Panc1 (cell line): ENCODE results near the gene TRIM4. TPM values are rescaled to one million over a fixed set of nuclear protein-coding genes. Genes with fewer than 3 reads are reported as not detected.

Experiments used
- ATAC-seq: fragments of 200-7000 bp; cut with Tn5 transposase; 2 replicates; pipeline ENCODE4 v1.9.1; 2020; ENCODE audit warnings: mild to moderate bottlenecking, moderate library complexity
- BruUV-seq: library from RNA; stranded (reverse); fragments of 400-500 nt; replicated peaks from 2 replicates; lab custom pipeline; 2021; lab: Mats Ljungman, UMichigan
- CTCF ChIA-PET: fragments of 300-600 bp; sonication (Branson Sonifier 250); formaldehyde crosslinking; loops from one replicate; lab custom pipeline; 2022; ENCODE audit warnings: antibody characterized with exemption; lab: Charles Lee
- POLR2A ChIA-PET: fragments of 300-600 bp; sonication (Branson Sonifier 250); formaldehyde crosslinking; loops from one replicate; lab custom pipeline; 2022; ENCODE audit warnings: antibody characterized with exemption; lab: Charles Lee
- DNase-seq: peaks from one replicate; pipeline ENCODE4 v3.0.0-alpha.2; 2010; ENCODE audit warnings: low read depth, low spot score
- H3K27ac ChIP-seq: 2 replicates; pipeline ENCODE4 v1.5.1; 2011; ENCODE audit warnings: mild to moderate bottlenecking, low read length, inconsistent platforms
- H3K27me3 ChIP-seq: fragments of 200-500 bp; sonication (Bioruptor generic); 2 replicates; pipeline ENCODE4 v1.6.0; 2014; ENCODE audit warnings: low read length, inconsistent platforms; ENCODE audit not compliant: control insufficient read depth, insufficient read depth
- H3K36me3 ChIP-seq: fragments of 200-500 bp; sonication (Bioruptor generic); 2 replicates; pipeline ENCODE4 v1.5.1; 2014; ENCODE audit warnings: inconsistent platforms, mild to moderate bottlenecking, low read length, moderate library complexity; ENCODE audit not compliant: control insufficient read depth, insufficient read depth
- H3K4me1 ChIP-seq: 2 replicates; pipeline ENCODE4 v1.5.1; 2011; ENCODE audit warnings: inconsistent platforms, mild to moderate bottlenecking, low read length, moderate library complexity; ENCODE audit not compliant: control insufficient read depth, insufficient read depth
- H3K4me3 ChIP-seq, 2 experiments: 2 replicates each; pipeline ENCODE4 v1.5.1; 2011 to 2012; ENCODE audit warnings: low read depth in 2 of 2, low read length in 2 of 2, mild to moderate bottlenecking in 2 of 2, inconsistent platforms in 1 of 2, moderate library complexity in 1 of 2
- H3K9me3 ChIP-seq: fragments of 200-500 bp; sonication (Bioruptor generic); 2 replicates; pipeline ENCODE4 v1.5.1; 2014; ENCODE audit warnings: low read depth, mild to moderate bottlenecking, inconsistent platforms, low read length, moderate library complexity; ENCODE audit not compliant: control insufficient read depth, insufficient read depth
- POLR2AphosphoS5 ChIP-seq: IDR thresholded peaks from 2 replicates; pipeline ENCODE4 v1.6.1; 2012; ENCODE audit warnings: mild to moderate bottlenecking, low read depth, low read length, moderate library complexity
- SIN3A ChIP-seq: IDR thresholded peaks from 2 replicates; pipeline ENCODE4 v1.6.1; 2012; ENCODE audit warnings: low read depth, mild to moderate bottlenecking, low read length, moderate library complexity, borderline replicate concordance; ENCODE audit not compliant: insufficient read depth
- TCF7L2 ChIP-seq: IDR thresholded peaks from 2 replicates; pipeline ENCODE4 v1.6.1; 2011; ENCODE audit warnings: mild to moderate bottlenecking, low read depth, low read length, inconsistent platforms
- in situ Hi-C: cut with HindIII; loops from 2 replicates; pipeline ENCODE4 v1.10.0; 2016; ENCODE audit warnings: low sequenced_read_pairs, low pct_unique_long_range_greater_than_20kb
- intact Hi-C: fragments of 100-400 bp; cut with micrococcal nuclease; formaldehyde crosslinking; loops from one replicate; pipeline ENCODE4 v1.10.0; 2022; ENCODE audit not compliant: unreplicated experiment
- total RNA-seq: library from RNA; stranded (reverse); gene quantifications from one replicate; pipeline ENCODE4 v1.2.1, GENCODE V29; 2021; ENCODE audit not compliant: unreplicated experiment
- TF ChIP-seq, protein P1 (sequence below), 2 experiments: IDR thresholded peaks; 2 replicates each; pipeline ENCODE4 v1.6.1; 2011 to 2012; ENCODE audit warnings: low read depth in 2 of 2, control low read depth in 1 of 2, low read length in 1 of 2, mild to moderate bottlenecking in 1 of 2, moderate library complexity in 1 of 2; ENCODE audit not compliant: insufficient read depth in 1 of 2
- TF ChIP-seq, protein P2 (sequence below): fragments of 450-650 bp; IDR thresholded peaks from 2 replicates; pipeline ENCODE4 v1.5.1; 2017; ENCODE audit warnings: mild to moderate bottlenecking

TRIM4 gene
- total RNA-seq, 1 experiment from 2014 or later: 28.1 TPM

GRCh38 chr7:99927536-99927935 is 8.2 kb upstream of the TRIM4 start:
- H3K4me3 ChIP-seq: no peak overlapping the region
- ChIA-PET CTCF (no interaction called here), POLR2A (interaction anchor here (0.7 kb wide), 1 partner anchor 11 kb away, joined by 6 read pairs; no protein-coding TSS in a partner anchor)
- peaks cover 38% of the 10 kb centered on the region for H3K27me3 ChIP-seq
- ATAC-seq: no peak
- H3K9me3 ChIP-seq: no peaks in the 10 kb centered on the region
- BruUV-seq: no TSS peak
- no peak overlapping the region for H3K27ac ChIP-seq
- in situ Hi-C loops: no loop called here
- no peak for DNase-seq
- TF ChIP-seq, protein P1, sequence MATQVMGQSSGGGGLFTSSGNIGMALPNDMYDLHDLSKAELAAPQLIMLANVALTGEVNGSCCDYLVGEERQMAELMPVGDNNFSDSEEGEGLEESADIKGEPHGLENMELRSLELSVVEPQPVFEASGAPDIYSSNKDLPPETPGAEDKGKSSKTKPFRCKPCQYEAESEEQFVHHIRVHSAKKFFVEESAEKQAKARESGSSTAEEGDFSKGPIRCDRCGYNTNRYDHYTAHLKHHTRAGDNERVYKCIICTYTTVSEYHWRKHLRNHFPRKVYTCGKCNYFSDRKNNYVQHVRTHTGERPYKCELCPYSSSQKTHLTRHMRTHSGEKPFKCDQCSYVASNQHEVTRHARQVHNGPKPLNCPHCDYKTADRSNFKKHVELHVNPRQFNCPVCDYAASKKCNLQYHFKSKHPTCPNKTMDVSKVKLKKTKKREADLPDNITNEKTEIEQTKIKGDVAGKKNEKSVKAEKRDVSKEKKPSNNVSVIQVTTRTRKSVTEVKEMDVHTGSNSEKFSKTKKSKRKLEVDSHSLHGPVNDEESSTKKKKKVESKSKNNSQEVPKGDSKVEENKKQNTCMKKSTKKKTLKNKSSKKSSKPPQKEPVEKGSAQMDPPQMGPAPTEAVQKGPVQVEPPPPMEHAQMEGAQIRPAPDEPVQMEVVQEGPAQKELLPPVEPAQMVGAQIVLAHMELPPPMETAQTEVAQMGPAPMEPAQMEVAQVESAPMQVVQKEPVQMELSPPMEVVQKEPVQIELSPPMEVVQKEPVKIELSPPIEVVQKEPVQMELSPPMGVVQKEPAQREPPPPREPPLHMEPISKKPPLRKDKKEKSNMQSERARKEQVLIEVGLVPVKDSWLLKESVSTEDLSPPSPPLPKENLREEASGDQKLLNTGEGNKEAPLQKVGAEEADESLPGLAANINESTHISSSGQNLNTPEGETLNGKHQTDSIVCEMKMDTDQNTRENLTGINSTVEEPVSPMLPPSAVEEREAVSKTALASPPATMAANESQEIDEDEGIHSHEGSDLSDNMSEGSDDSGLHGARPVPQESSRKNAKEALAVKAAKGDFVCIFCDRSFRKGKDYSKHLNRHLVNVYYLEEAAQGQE (IDR thresholded peaks at IDR 0.05; ENCODE audit: insufficient read depth in 1 of 2, low read depth in 2 of 2, low read length in 1 of 2): no peak
- TF ChIP-seq POLR2AphosphoS5 (no peak), SIN3A (no peak), TCF7L2 (no peak)
- TF ChIP-seq, protein P2, sequence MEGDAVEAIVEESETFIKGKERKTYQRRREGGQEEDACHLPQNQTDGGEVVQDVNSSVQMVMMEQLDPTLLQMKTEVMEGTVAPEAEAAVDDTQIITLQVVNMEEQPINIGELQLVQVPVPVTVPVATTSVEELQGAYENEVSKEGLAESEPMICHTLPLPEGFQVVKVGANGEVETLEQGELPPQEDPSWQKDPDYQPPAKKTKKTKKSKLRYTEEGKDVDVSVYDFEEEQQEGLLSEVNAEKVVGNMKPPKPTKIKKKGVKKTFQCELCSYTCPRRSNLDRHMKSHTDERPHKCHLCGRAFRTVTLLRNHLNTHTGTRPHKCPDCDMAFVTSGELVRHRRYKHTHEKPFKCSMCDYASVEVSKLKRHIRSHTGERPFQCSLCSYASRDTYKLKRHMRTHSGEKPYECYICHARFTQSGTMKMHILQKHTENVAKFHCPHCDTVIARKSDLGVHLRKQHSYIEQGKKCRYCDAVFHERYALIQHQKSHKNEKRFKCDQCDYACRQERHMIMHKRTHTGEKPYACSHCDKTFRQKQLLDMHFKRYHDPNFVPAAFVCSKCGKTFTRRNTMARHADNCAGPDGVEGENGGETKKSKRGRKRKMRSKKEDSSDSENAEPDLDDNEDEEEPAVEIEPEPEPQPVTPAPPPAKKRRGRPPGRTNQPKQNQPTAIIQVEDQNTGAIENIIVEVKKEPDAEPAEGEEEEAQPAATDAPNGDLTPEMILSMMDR: no peak
- intact Hi-C loops: no loop called here
- no peaks in the 10 kb centered on the region for H3K36me3 ChIP-seq
- no peaks in the 10 kb centered on the region; the same call in 1 of the 2 replicates for H3K4me1 ChIP-seq

GRCh38 chr7:99926321-99926720 is 7.0 kb upstream of the TRIM4 start:
- POLR2A ChIA-PET: no interaction called here
- H3K4me3 ChIP-seq: no peak overlapping the region
- no TSS peak for BruUV-seq
- TF ChIP-seq TCF7L2 (no peak), POLR2AphosphoS5 (no peak), SIN3A (no peak)
- TF ChIP-seq, protein P2: no peak
- TF ChIP-seq, protein P1 (IDR thresholded peaks at IDR 0.05; ENCODE audit: insufficient read depth in 1 of 2, low read depth in 2 of 2, low read length in 1 of 2): no peak
- no peak overlapping the region for H3K27ac ChIP-seq
- no peaks in the 10 kb centered on the region for H3K9me3 ChIP-seq
- DNase-seq (no peak), ATAC-seq (no peak)
- no peaks in the 10 kb centered on the region; the same call in 1 of the 2 replicates for H3K4me1 ChIP-seq
- intact Hi-C loops: no loop called here
- no peaks in the 10 kb centered on the region for H3K36me3 ChIP-seq
- in situ Hi-C loops: no loop called here
- CTCF ChIA-PET: no interaction called here
- H3K27me3 ChIP-seq: peaks cover 28% of the 10 kb centered on the region
